GM21529 (cell line): ENCODE data around the gene KCTD8.

ENCODE experiments used
- ATAC-seq: cut with Tn5 transposase; IDR thresholded peaks from one replicate; pipeline ENCODE4 v1.9.1; 2021; ENCODE audit not compliant: unreplicated experiment

The KCTD8 gene

GRCh38 chr4:44448521-44449461 is at the start of gene KCTD8:
Gene KCTD8, minus strand, starts transcription at chr4:44448809.
- peak; percentile 96 for ATAC-seq

- ATAC-seq, result no peak
Measured at GRCh38 chr4:44494810-44495701, 46.4 kb upstream of the KCTD8 start.

- peak; percentile 53 for ATAC-seq
Measured at GRCh38 chr4:44493924-44494323, 45.3 kb upstream of the KCTD8 start.

- no peak for ATAC-seq
Measured at GRCh38 chr4:44487341-44487740, 38.7 kb upstream of the KCTD8 start.

- ATAC-seq, result no peak
Measured at GRCh38 chr4:44479731-44480130, 31.1 kb upstream of the KCTD8 start.

GRCh38 chr4:44462259-44462658 is 13.7 kb upstream of the KCTD8 start:
- ATAC-seq, result no peak

GRCh38 chr4:44447563-44448504 is 775 bp downstream of the KCTD8 start:
- ATAC-seq, result no peak

- no peak for ATAC-seq
Measured at GRCh38 chr4:44446801-44447562, 1.6 kb downstream of the KCTD8 start.

GRCh38 chr4:44446191-44446590 is 2.4 kb downstream of the KCTD8 start:
- no peak for ATAC-seq

GRCh38 chr4:44438687-44439086 is 9.9 kb downstream of the KCTD8 start:
- no peak for ATAC-seq

GRCh38 chr4:44434247-44434646 is 14.4 kb downstream of the KCTD8 start:
- ATAC-seq, result no peak

GRCh38 chr4:44425614-44426208 is 22.9 kb downstream of the KCTD8 start:
- no peak for ATAC-seq

GRCh38 chr4:44422912-44423311 is 25.7 kb downstream of the KCTD8 start:
- no peak for ATAC-seq

- no peak for ATAC-seq
Measured at GRCh38 chr4:44421330-44422065, 27.1 kb downstream of the KCTD8 start.

- no peak for ATAC-seq
Measured at GRCh38 chr4:44415251-44415650, 33.4 kb downstream of the KCTD8 start.

- ATAC-seq, result no peak
Measured at GRCh38 chr4:44368413-44369167, 80.0 kb downstream of the KCTD8 start.

GRCh38 chr4:44354172-44354571 is 94.4 kb downstream of the KCTD8 start:
- ATAC-seq, result no peak

GRCh38 chr4:44351069-44351468 is 97.5 kb downstream of the KCTD8 start:
- ATAC-seq, result no peak
